LHCN-M2 (cell line): Measurements from ENCODE around the gene VIT. TPM values are rescaled to one million over a fixed set of nuclear protein-coding genes. Genes with fewer than 3 reads are reported as not detected.
"Not testable (repeated sequence)": the region's sequence is repeated elsewhere in the genome, so short reads cannot be mapped to it uniquely, and the experiment has no call there.

Experiments used
- DNase-seq: peaks from one replicate; pipeline ENCODE4 v3.0.0-alpha.2; 2012; ENCODE audit warnings: low read depth
- total RNA-seq: library from RNA; depleted of rRNA; stranded (reverse); fragments of >200 nt; gene quantifications from 2 replicates; pipeline ENCODE4 v1.2.3, GENCODE V29; 2014

Gene VIT
- total RNA-seq, 1 experiment from 2014 or later: 1.0 TPM

GRCh38 chr2:36802952-36803351 is 106.4 kb downstream of the VIT start:
- no peak for DNase-seq

GRCh38 chr2:36805635-36806224 is 109.2 kb downstream of the VIT start:
- DNase-seq: no peak

DNA sequence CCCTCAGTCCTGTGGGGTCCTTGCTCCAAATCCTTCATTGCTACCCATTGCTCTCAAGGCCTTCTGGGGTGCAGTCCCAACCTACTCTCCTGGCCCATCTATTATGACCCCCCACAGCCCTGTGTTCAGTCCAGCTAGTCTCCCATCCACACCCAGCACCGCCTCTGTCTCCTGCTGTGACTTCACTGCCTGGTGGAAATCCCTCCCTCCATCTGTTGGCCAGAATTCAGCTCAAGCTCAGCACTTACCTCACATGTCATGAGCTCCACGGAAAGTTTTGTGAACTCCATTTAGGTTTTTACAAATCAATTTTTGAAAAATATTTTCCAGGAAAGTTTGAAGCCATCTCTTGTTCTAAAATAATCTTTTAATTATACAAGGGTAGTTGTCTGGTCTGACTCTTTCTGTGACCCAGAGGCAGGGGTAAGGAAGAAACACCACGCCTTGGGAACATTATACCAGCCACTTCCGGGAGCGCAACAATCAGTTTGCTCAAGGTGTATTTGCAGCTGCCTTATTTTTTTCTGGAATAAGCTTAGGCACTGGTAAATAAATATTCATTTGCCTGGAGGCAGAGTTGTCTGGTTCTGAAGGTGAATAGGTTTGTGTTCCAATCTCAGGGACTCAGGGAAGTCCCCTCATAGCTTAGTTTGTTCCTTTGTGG is 110.8 kb downstream of the VIT start:
- DNase-seq: no peak

DNA sequence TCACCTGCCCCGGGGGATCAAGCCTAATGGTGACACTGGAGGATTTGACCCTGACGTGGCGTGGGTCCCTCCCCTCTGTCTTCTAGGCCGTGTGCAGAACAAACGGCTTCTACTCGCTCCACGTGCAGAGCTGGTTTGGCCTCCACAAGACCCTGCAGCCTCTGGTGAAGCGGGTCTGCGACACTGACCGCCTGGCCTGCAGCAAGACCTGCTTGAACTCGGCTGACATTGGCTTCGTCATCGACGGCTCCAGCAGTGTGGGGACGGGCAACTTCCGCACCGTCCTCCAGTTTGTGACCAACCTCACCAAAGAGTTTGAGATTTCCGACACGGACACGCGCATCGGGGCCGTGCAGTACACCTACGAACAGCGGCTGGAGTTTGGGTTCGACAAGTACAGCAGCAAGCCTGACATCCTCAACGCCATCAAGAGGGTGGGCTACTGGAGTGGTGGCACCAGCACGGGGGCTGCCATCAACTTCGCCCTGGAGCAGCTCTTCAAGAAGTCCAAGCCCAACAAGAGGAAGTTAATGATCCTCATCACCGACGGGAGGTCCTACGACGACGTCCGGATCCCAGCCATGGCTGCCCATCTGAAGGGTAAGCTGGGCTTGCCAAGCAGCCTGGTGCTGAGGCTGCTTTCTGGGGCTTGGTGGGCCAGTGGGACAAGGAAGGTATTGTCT is 112.0 kb downstream of the VIT start:
- DNase-seq: no peak

- no peak for DNase-seq
Measured at GRCh38 chr2:36809069-36809445, 112.5 kb downstream of the VIT start.

DNA sequence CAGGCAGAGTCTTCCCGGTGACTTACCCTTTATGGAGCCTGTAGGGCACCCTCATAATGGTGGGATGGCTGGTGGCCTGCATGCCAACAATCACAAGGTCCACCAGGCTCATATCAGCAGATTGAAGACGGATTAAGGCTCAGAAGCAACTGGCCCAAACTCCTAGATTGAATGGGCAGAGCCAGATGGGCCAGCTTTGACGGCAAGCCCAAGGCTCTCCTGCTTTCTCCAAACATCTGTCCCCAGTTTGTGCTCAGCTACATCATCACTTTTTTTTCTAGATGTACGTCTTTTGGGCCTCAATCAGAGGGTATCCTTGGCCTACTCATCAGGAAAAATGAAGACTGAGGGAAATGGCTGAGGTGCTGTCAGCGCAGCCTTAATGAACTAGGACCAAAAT is 114.6 kb downstream of the VIT start:
- no peak for DNase-seq

GRCh38 chr2:36812196-36812595 is 115.7 kb downstream of the VIT start:
- DNase-seq: peak; percentile 11

DNA sequence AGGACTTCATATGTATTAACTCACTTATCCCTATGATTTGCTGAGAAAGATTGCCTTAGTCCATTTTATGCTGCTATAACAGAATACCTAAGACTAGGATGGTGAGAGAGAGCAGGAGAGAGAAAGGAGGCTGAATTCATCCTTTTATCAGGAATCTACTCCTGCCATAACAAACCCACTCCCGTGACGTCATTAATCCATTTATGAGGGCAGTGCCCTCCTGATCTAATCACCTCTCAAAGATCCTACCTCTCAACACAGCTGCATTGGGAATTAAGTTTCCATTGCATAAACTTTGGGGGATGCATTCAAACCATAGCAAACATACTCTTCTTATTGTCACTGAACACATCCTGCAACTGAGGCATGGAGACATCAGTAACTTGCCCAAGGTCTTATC is 122.0 kb downstream of the VIT start:
- no peak for DNase-seq

- no peak for DNase-seq
Measured at GRCh38 chr2:36819095-36819711, 122.7 kb downstream of the VIT start.

- DNase-seq: no peak
Measured at GRCh38 chr2:36820942-36821605, 124.6 kb downstream of the VIT start.

- DNase-seq: no peak
Measured at GRCh38 chr2:36823862-36824261, 127.4 kb downstream of the VIT start.

DNA sequence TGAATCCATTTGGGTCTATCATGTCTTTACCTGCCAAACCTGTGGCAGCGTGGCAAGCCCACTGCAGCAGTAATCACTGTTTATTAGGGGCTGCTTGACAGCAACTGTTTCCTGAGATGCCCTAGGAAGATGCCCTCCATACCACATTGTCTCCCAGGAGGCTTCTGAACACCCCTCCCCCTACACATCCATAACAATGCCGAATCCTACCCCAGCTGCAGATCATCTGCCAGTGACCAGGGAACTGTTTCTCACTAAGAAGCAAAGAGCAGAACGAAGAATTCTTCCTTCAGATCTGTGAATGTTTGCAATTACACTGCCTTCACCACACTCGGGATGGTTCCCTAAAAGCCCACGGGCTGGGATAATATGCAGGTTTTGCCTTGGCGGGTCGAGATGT is 127.8 kb downstream of the VIT start:
- DNase-seq: no peak

DNA sequence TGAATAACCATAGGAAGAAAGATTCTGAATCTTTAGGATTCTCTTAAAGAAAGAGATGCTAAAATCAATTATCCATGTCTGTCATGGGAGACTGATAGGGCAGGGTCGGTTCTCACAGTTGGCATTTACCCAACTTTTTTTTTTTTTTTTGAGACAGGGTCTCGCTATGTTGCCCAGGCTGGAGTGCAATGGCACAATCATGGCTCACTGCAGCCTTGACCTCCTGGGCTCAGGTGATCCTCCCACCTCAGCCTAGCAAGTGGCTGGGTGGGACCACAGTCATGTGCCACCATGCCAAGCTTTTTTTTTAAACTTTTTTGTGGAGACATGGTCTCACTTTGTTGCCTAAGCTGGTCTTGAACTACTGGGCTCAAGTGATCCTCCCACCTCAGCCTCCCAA is 128.2 kb downstream of the VIT start:
- not testable (repeated sequence) for DNase-seq

- DNase-seq: no peak
Measured at GRCh38 chr2:36831185-36831584, 134.7 kb downstream of the VIT start.

DNA sequence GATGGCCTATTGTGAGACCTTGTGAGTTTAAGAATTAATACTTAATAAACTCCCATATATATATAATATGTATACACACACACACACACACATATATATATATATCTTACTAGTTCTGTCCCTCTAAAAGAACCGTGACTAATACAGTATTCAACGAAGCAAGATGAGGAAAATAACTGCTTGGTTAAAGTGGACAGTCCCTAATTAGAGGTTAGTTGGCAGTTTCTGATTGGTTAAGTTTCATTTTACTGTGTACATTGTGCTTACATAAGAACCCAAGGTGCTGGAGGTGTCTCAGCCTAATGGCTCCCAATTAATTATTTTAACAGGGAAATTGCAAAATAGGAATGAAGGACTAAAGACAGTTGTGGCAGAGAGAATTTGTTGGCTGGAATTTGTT is 137.7 kb downstream of the VIT start:
- no peak for DNase-seq

GRCh38 chr2:36834731-36835524 is 138.4 kb downstream of the VIT start:
- no peak for DNase-seq

DNA sequence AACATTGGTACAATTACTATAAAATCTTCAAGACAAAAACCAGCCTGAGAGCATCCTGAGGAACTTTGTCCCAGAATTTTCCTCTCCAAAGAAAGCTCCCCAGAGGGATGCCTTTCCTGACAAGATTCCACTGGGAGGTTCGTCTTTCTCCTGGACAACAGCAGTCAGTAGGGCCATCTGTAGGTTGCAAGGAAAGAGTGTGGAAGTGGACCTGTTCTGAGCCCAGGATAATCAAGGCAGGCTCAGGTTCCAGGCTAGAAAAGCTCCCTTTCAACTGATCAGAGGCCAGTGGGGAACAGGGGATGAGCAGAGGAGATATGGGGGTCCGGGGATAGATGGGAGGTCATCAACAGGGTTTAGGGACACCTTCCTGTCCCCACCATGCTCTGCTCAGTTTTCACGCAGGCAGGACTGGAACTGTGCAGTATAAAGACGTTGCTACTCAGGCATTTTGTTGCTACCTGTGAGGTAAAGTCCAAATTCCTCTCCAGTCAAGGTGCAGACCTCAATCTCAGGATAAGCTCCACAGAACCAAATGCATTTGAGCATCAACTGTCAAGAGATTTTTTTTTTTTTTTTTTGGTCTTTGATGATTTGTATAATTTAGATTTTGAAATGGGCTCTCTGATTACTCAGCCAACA is 143.6 kb downstream of the VIT start:
- no peak for DNase-seq

- DNase-seq: no peak
Measured at GRCh38 chr2:36843838-36844237, 147.3 kb downstream of the VIT start.

DNA sequence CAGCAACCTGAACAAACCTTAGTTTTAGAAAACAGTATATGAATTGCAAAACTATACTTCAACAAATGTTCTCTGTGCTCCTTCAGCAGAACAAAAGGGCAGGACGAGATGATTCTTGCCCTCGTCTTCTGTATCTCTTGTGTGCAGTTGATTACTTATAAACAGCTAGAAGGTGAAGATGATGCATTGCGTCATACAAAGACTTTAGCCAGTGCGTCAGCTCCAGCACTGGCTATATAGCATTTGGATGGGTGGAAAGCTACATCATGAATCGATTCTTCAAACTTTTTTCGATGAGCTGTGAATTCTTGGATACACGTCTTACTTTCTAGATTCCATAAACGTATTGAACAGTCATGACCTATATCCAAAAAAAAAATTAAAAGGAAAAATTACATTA is 152.8 kb downstream of the VIT start:
- no peak for DNase-seq

- DNase-seq: no peak
Measured at GRCh38 chr2:36854241-36854640, 157.7 kb downstream of the VIT start.

DNA sequence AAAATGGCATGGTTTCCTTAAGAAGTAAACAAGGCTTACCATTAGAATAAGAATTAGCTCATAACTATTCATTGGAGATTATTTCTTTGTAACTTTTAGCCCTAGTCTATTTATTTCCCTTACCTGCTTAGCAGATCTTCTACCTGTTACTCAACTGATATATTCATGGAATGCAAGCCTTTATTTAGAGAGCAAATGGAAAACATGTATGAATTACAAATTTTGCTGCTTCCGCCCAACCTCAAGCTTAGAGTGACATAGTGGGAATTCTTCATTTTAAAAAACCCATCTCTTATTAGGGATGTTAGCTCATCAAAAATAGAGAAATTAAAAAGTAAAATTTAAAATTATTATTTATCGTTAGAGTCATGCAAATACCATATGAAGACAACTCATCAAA is 158.9 kb downstream of the VIT start:
- DNase-seq: no peak
